Stimulated activated CD8-positive, alpha-beta memory T cell treated with anti-CD3 and anti-CD28 coated beads, Interleukin-4, amount 100 ng/mL, for 4 hours (primary cell): ENCODE data around the gene WDR6.
A peak's percentile ranks its signal among the peaks of the same experiment; 100 is the strongest.

Experiments
- DNase-seq, 2 donors: peaks; one replicate each; pipeline ENCODE4 v3.0.0-alpha.2; 2020; ENCODE audit warnings: low read depth in 2 of 2, low spot score in 1 of 2

The WDR6 gene

GRCh38 chr3:49027634-49028033 is 20.4 kb downstream of the WDR6 start:
- no peak for DNase-seq

GRCh38 chr3:49028298-49028672 is 21.1 kb downstream of the WDR6 start:
- no peak for DNase-seq

DNA sequence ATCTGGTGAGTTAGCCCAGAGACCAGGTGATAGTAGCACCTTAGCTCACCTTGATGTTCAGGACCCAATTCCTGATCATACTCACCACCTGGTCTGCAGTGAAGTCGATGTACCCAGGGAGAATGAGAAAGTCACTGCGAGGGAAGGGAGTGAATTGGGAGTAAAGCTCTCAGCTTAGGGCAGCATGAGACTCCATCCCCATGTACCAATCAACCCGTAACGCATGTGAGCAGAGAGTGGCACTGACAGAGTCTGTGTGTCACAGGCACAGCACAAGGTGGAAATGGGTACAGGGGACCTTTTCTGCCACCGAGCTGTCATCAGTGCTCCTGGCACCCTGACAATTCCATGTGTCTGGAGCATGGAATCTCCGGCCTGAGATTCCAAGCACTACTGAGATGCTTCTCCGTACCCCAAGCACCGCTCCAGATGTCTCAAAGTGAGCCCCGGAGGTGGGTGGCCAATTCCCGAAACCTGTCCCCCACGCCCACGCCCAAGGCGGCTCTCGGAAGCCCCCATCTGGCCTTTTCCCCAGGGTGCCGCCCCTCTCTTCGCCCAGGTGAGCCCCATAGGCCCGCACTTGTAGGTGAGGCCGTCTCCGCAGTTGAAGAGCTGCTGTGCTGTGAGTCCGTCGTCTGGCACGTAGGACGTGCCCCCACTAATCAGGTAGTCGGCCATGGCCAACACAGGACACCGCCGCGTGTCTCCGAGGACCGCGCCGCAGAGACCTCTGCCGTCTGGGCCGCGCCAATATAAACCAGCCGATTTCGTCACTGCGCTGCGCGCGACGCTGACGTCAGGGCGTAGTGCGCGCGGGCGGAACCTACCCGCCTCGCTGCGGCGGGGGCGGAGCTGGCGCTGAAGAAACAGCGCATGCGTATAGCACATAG is 21.7 kb downstream of the WDR6 start, which contains the start of gene IMPDH2:
Gene IMPDH2, minus strand, starts transcription at position 726 of the 890 bp plus-strand sequence. Its CDS starts 48 bp downstream, at position 678.
- DNase-seq, result peak; percentile 81 to 84

- no peak for DNase-seq
Observed at GRCh38 chr3:49029563-49029884, 22.3 kb downstream of the WDR6 start.

GRCh38 chr3:49030321-49030720 is 23.1 kb downstream of the WDR6 start:
- no peak for DNase-seq

- no peak for DNase-seq
Observed at GRCh38 chr3:49032646-49033304, 25.6 kb downstream of the WDR6 start.

DNA sequence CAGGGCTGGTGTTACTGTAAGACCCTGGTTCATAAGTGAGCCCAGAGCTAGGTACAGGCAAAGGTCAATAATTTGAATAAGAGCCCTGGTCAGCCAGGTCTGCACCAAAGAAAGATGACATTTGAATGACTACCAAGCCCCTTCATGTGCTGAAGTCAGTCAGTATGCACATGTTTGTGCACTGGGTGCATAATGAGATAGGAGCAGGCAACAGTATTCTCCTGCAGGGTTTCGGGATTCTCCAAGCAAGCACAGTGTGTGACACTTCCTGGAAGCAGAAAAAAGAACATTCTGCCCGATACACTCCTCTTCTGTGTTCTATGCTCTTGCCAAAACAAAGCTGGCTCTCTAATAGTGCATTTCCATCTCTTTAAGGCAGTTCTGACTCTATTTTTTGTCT is 27.5 kb downstream of the WDR6 start:
- no peak for DNase-seq

GRCh38 chr3:49035281-49035680 is 28.1 kb downstream of the WDR6 start:
- DNase-seq, result no peak

- no peak for DNase-seq
Observed at GRCh38 chr3:49053543-49053942, 46.4 kb downstream of the WDR6 start.

GRCh38 chr3:49054344-49054862 is 47.2 kb downstream of the WDR6 start:
- DNase-seq, result no peak

DNA sequence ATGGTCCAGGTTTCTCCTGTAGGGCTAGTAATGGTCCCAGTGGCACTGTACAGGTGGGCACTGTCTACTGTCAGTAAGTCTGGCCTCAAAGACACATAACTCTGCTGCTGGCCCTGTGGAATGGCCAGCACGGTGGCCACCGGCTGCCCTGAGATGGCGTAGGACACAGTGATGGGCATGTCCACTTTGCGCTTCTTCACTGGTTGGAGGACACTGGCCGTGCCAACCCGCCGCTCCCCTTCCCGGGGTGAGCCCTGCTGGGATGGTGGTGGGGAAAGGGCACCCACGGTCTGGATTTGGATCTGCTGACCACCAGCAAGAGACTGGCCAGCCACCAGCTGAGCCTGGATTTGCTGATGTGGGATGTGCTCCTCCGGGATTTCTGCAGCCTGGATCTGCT is 50.1 kb downstream of the WDR6 start:
- DNase-seq, result no peak

DNA sequence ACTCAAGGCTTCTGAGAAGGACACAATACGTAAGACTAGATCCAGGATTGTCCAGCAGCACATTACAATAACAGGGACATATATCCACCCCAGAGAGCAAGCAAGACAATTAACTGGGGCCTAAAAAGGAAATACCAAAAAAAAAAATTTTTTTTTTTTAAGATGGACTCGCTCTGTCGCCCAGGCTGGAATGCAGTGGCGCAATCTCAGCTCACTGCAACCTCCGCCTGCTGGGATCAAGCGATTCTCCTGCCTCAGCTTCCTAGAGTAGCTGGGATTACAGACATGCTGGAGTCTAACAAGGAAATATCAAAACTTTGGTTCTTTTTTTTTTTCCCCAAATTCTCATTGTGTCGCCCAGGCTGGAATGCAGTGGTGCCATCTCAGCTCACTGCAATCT is 50.8 kb downstream of the WDR6 start:
- no peak for DNase-seq
